Measurements from ENCODE around the gene SSB.

DNA sequence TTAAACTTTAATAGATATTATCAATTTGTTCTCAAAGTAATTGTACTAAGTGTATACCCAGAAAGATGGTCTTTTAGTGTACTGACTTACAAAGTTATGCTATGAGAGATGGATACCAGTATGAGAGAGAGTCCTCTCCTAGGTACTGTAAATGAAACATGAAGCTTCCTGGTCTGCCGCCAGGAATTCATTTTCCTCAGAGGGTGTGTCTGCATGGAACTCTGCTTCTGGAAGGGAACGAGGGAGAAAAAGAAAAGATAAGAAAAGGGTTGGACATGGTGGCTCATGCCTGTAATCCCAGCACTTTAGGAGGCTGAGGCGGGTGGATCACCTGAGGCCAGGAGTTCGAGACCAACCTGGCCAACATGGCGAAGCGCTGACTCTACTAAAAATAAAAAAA, 2.2 kb upstream of the SSB start:
- TF ChIP-seq, protein P1, sequence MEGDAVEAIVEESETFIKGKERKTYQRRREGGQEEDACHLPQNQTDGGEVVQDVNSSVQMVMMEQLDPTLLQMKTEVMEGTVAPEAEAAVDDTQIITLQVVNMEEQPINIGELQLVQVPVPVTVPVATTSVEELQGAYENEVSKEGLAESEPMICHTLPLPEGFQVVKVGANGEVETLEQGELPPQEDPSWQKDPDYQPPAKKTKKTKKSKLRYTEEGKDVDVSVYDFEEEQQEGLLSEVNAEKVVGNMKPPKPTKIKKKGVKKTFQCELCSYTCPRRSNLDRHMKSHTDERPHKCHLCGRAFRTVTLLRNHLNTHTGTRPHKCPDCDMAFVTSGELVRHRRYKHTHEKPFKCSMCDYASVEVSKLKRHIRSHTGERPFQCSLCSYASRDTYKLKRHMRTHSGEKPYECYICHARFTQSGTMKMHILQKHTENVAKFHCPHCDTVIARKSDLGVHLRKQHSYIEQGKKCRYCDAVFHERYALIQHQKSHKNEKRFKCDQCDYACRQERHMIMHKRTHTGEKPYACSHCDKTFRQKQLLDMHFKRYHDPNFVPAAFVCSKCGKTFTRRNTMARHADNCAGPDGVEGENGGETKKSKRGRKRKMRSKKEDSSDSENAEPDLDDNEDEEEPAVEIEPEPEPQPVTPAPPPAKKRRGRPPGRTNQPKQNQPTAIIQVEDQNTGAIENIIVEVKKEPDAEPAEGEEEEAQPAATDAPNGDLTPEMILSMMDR (IDR thresholded peaks at IDR 0.05; ENCODE audit: low read depth, low read length) = no peak
- no peak for TF ChIP-seq EZH2phosphoT487 (IDR thresholded peaks at IDR 0.05; ENCODE audit: low read depth)

Measured in OCI-LY3 (cell line).